Stimulated activated CD4-positive, alpha-beta T cell treated with anti-CD3 and anti-CD28 coated beads, Interleukin-1b, Interleukin-23, amount 100 ng/mL, for 24 hours (primary cell): ENCODE data around the gene LDHAL6B.

Experiments used
- DNase-seq, 4 experiments: peaks; one replicate each; pipeline ENCODE4 v3.0.0-alpha.2; 2020; ENCODE audit warnings: low read depth in 4 of 4, low spot score in 1 of 4

The LDHAL6B gene

GRCh38 chr15:59249816-59250215, 43.2 kb downstream of the LDHAL6B start:
- no peak for DNase-seq

GRCh38 chr15:59250249-59250648, 43.6 kb downstream of the LDHAL6B start:
- no peak for DNase-seq

- DNase-seq, result no peak
Observed at GRCh38 chr15:59251001-59251845, 44.6 kb downstream of the LDHAL6B start.

DNA sequence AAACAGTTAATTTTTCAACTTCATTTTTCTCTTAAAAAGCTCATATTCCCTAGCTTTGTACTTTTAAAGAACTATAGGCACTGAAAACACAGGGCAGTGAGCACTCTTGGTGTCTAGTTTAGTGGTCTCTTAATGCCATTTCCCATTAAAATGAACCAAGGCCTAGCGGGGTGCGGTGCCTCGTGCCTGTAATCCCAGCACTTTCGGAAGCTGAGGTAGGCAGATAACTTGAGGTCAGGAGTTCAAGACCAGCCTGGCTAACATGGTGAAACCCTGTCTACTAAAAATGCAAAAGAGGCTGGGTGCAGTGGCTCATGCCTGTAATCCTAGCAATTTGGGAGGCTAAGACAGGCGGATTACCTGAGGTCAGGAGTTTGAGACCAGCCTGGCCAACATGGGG, 45.5 kb downstream of the LDHAL6B start:
- DNase-seq, result no peak

GRCh38 chr15:59255680-59256336, 49.2 kb downstream of the LDHAL6B start:
- peak in 1 of 4 experiments; percentile 8 for DNase-seq

DNA sequence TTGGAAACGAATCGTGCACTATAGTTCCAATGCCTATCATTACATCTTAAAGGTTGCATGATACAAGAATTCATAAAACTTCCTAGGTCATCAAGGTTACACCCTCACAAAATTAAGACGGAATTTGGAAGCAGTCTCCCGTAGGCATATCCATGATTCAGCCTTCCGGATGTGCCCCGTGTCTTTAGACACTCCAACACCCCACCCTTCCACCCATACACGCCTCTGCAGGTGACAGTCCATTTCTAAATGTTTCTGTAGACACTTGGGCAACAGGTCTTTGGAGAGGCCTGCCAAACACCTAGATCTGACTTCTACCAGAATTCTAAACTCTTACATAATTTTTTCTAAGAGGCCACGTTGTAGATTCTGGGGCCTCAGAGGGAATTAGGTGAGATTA, 49.8 kb downstream of the LDHAL6B start:
- no peak for DNase-seq

GRCh38 chr15:59257140-59257539, 50.5 kb downstream of the LDHAL6B start:
- no peak for DNase-seq
